HEK293 (cell line): Measurements from ENCODE around the gene TTC13.

Experiments used
- KLF7 ChIP-seq: fragments of 450-650 bp; formaldehyde crosslinking; IDR thresholded peaks from 2 replicates; pipeline ENCODE4 v1.5.1; 2016; ENCODE audit warnings: missing biosample characterization, missing genetic modification characterization, borderline replicate concordance
- KLF8 ChIP-seq: fragments of 450-650 bp; formaldehyde crosslinking; IDR thresholded peaks from 2 replicates; pipeline ENCODE4 v1.5.1; 2016; ENCODE audit warnings: missing biosample characterization, missing genetic modification characterization
- KLF9 ChIP-seq: fragments of 450-650 bp; formaldehyde crosslinking; IDR thresholded peaks from 2 replicates; pipeline ENCODE4 v1.5.1; 2016; ENCODE audit warnings: missing biosample characterization, missing genetic modification characterization, low read depth
- SP3 ChIP-seq: fragments of 450-650 bp; formaldehyde crosslinking; IDR thresholded peaks from 2 replicates; pipeline ENCODE4 v1.5.1; 2016; ENCODE audit warnings: missing biosample characterization, missing genetic modification characterization
- YY2 ChIP-seq: fragments of 450-650 bp; formaldehyde crosslinking; IDR thresholded peaks from 2 replicates; pipeline ENCODE4 v1.5.1; 2016; ENCODE audit warnings: missing biosample characterization, missing genetic modification characterization
- ZBTB20 ChIP-seq: fragments of 450-650 bp; formaldehyde crosslinking; IDR thresholded peaks from 2 replicates; pipeline ENCODE4 v1.5.1; 2016; ENCODE audit warnings: missing biosample characterization, missing genetic modification characterization
- ZNF121 ChIP-seq: fragments of 450-650 bp; formaldehyde crosslinking; IDR thresholded peaks from 2 replicates; pipeline ENCODE4 v1.5.1; 2016; ENCODE audit warnings: missing biosample characterization, missing genetic modification characterization
- ZNF341 ChIP-seq: fragments of 450-650 bp; formaldehyde crosslinking; IDR thresholded peaks from 2 replicates; pipeline ENCODE4; 2016; ENCODE audit warnings: low read depth, missing biosample characterization, missing genetic modification characterization
- ZNF423 ChIP-seq: fragments of 450-650 bp; formaldehyde crosslinking; IDR thresholded peaks from 2 replicates; pipeline ENCODE4 v1.5.1; 2016; ENCODE audit warnings: missing biosample characterization, missing genetic modification characterization
- ZNF48 ChIP-seq: fragments of 450-650 bp; formaldehyde crosslinking; IDR thresholded peaks from 2 replicates; pipeline ENCODE4 v1.5.1; 2016; ENCODE audit warnings: missing biosample characterization, missing genetic modification characterization
- ZNF654 ChIP-seq: fragments of 450-650 bp; formaldehyde crosslinking; IDR thresholded peaks from 2 replicates; pipeline ENCODE4 v1.5.1; 2016; ENCODE audit warnings: low read depth, missing biosample characterization, missing genetic modification characterization
- ZNF677 ChIP-seq: fragments of 450-650 bp; IDR thresholded peaks from 2 replicates; pipeline ENCODE4 v1.5.0; 2018; ENCODE audit warnings: missing biosample characterization, mild to moderate bottlenecking, missing genetic modification characterization, moderate library complexity
- ZNF701 ChIP-seq: fragments of 450-650 bp; formaldehyde crosslinking; IDR thresholded peaks from 2 replicates; pipeline ENCODE4 v1.5.1; 2016; ENCODE audit warnings: missing biosample characterization, missing genetic modification characterization
- ZNF785 ChIP-seq: fragments of 450-650 bp; formaldehyde crosslinking; IDR thresholded peaks from 2 replicates; pipeline ENCODE4 v1.5.1; 2016; ENCODE audit warnings: missing biosample characterization, missing genetic modification characterization
- ZNF792 ChIP-seq: fragments of 450-650 bp; formaldehyde crosslinking; IDR thresholded peaks from 2 replicates; pipeline ENCODE4 v1.5.1; 2016; ENCODE audit warnings: missing biosample characterization, missing genetic modification characterization
- ZSCAN16 ChIP-seq: fragments of 450-650 bp; formaldehyde crosslinking; IDR thresholded peaks from 2 replicates; pipeline ENCODE4 v1.5.1; 2016; ENCODE audit warnings: missing biosample characterization, missing genetic modification characterization
- ZSCAN30 ChIP-seq: fragments of 450-650 bp; IDR thresholded peaks from 2 replicates; pipeline ENCODE4 v1.5.1; 2018; ENCODE audit warnings: missing biosample characterization, mild to moderate bottlenecking, missing genetic modification characterization, moderate library complexity
- TF ChIP-seq, protein P1 (sequence below): fragments of 450-650 bp; formaldehyde crosslinking; optimal IDR thresholded peaks from 2 replicates; pipeline ENCODE3; 2016; ENCODE audit warnings: missing biosample characterization, mild to moderate bottlenecking, missing genetic modification characterization
- TF ChIP-seq, protein P2 (sequence below): fragments of 450-650 bp; formaldehyde crosslinking; IDR thresholded peaks from 2 replicates; pipeline ENCODE4 v1.5.1; 2017; ENCODE audit warnings: missing biosample characterization, missing genetic modification characterization
- TF ChIP-seq, protein P3 (sequence below): fragments of 450-650 bp; formaldehyde crosslinking; IDR thresholded peaks from 2 replicates; pipeline ENCODE4 v1.5.1; 2017; ENCODE audit warnings: missing biosample characterization, missing genetic modification characterization
- TF ChIP-seq, protein P4 (sequence below): IDR thresholded peaks from 2 replicates; pipeline ENCODE4 v1.6.1; 2011; ENCODE audit warnings: mild to moderate bottlenecking, low read depth, low read length, borderline replicate concordance
- TF ChIP-seq, protein P5 (sequence below): fragments of 450-650 bp; IDR thresholded peaks from 2 replicates; pipeline ENCODE4 v1.5.1; 2018; ENCODE audit warnings: missing biosample characterization, missing genetic modification characterization
- TF ChIP-seq, protein P6 (sequence below): fragments of 450-650 bp; IDR thresholded peaks from 2 replicates; pipeline ENCODE4 v1.5.1; 2018; ENCODE audit warnings: missing biosample characterization, mild to moderate bottlenecking, missing genetic modification characterization
- TF ChIP-seq, protein P7 (sequence below): fragments of 450-650 bp; formaldehyde crosslinking; IDR thresholded peaks from 2 replicates; pipeline ENCODE4 v1.5.1; 2016; ENCODE audit warnings: missing biosample characterization, missing genetic modification characterization, borderline replicate concordance
- TF ChIP-seq, protein P8 (sequence below): fragments of 450-650 bp; formaldehyde crosslinking; IDR thresholded peaks from 2 replicates; pipeline ENCODE4 v1.5.1; 2016; ENCODE audit warnings: missing biosample characterization, missing genetic modification characterization
- TF ChIP-seq, protein P9 (sequence below): fragments of 450-650 bp; formaldehyde crosslinking; IDR thresholded peaks from 2 replicates; pipeline ENCODE4 v1.5.1; 2017; ENCODE audit warnings: missing biosample characterization, missing genetic modification characterization

The TTC13 gene

DNA sequence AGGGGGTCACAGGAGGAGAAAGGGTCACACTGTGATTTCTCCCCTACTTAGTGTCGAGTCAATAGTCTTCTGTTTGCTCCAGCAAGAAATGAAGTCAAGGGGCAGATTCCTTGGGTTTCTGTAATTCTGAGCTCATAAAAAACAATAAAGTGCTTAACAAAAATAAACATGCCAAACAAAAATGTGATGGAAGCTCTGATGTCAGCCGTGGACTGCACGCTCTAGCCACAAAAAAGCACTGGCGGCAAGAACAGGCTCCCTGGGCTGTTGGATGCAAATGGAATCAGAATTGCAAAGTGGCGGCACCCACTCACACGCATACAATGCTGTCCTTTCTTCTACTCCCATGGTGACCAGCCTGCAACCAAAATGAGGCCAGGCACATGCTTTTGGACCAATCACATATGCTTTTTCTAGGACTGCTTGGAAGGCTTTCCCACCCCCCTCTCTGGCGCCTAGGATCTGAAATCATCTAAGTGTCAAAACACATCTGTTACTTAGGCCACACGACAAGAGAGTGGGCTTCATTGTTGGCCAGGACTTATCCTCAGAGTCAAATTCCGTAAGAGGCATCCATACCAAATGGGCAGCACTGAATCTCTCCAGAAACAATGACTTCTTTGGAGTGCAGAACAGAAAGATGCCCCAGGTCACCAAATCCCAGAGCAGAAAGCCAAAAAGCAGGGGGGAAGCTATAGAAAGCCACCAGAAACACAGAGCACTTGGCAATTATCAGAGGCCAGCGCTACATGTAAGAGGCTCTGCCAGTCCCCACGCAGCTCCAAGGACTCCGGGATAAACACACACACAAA is 119.5 kb downstream of the TTC13 start (continued):
- TF ChIP-seq KLF7 (tag by site-specific recombination), result no peak
- no peak for TF ChIP-seq ZNF121
- TF ChIP-seq ZNF792 (tag by site-specific recombination), result no peak
- TF ChIP-seq SP3 (tag by site-specific recombination), result no peak
- TF ChIP-seq, protein P1, sequence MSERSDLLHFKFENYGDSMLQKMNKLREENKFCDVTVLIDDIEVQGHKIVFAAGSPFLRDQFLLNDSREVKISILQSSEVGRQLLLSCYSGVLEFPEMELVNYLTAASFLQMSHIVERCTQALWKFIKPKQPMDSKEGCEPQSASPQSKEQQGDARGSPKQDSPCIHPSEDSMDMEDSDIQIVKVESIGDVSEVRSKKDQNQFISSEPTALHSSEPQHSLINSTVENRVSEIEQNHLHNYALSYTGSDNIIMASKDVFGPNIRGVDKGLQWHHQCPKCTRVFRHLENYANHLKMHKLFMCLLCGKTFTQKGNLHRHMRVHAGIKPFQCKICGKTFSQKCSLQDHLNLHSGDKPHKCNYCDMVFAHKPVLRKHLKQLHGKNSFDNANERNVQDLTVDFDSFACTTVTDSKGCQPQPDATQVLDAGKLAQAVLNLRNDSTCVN, result no peak
- no peak for TF ChIP-seq ZSCAN30
- TF ChIP-seq ZSCAN16 (tag by site-specific recombination), result no peak
- no peak for TF ChIP-seq ZNF423
- no peak for TF ChIP-seq KLF8 (tag by site-specific recombination)
- no peak for TF ChIP-seq ZNF341 (tag by site-specific recombination)
- no peak for TF ChIP-seq ZNF785 (tag by site-specific recombination)
- TF ChIP-seq, protein P2, sequence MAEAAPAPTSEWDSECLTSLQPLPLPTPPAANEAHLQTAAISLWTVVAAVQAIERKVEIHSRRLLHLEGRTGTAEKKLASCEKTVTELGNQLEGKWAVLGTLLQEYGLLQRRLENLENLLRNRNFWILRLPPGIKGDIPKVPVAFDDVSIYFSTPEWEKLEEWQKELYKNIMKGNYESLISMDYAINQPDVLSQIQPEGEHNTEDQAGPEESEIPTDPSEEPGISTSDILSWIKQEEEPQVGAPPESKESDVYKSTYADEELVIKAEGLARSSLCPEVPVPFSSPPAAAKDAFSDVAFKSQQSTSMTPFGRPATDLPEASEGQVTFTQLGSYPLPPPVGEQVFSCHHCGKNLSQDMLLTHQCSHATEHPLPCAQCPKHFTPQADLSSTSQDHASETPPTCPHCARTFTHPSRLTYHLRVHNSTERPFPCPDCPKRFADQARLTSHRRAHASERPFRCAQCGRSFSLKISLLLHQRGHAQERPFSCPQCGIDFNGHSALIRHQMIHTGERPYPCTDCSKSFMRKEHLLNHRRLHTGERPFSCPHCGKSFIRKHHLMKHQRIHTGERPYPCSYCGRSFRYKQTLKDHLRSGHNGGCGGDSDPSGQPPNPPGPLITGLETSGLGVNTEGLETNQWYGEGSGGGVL, result no peak
- TF ChIP-seq ZNF48 (tag by site-specific recombination), result no peak
- TF ChIP-seq ZNF677, result no peak
- TF ChIP-seq, protein P3, sequence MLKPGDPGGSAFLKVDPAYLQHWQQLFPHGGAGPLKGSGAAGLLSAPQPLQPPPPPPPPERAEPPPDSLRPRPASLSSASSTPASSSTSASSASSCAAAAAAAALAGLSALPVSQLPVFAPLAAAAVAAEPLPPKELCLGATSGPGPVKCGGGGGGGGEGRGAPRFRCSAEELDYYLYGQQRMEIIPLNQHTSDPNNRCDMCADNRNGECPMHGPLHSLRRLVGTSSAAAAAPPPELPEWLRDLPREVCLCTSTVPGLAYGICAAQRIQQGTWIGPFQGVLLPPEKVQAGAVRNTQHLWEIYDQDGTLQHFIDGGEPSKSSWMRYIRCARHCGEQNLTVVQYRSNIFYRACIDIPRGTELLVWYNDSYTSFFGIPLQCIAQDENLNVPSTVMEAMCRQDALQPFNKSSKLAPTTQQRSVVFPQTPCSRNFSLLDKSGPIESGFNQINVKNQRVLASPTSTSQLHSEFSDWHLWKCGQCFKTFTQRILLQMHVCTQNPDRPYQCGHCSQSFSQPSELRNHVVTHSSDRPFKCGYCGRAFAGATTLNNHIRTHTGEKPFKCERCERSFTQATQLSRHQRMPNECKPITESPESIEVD (tag by site-specific recombination), result peak; percentile 90
- TF ChIP-seq, protein P4, sequence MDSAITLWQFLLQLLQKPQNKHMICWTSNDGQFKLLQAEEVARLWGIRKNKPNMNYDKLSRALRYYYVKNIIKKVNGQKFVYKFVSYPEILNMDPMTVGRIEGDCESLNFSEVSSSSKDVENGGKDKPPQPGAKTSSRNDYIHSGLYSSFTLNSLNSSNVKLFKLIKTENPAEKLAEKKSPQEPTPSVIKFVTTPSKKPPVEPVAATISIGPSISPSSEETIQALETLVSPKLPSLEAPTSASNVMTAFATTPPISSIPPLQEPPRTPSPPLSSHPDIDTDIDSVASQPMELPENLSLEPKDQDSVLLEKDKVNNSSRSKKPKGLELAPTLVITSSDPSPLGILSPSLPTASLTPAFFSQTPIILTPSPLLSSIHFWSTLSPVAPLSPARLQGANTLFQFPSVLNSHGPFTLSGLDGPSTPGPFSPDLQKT, result no peak
- TF ChIP-seq, protein P5, sequence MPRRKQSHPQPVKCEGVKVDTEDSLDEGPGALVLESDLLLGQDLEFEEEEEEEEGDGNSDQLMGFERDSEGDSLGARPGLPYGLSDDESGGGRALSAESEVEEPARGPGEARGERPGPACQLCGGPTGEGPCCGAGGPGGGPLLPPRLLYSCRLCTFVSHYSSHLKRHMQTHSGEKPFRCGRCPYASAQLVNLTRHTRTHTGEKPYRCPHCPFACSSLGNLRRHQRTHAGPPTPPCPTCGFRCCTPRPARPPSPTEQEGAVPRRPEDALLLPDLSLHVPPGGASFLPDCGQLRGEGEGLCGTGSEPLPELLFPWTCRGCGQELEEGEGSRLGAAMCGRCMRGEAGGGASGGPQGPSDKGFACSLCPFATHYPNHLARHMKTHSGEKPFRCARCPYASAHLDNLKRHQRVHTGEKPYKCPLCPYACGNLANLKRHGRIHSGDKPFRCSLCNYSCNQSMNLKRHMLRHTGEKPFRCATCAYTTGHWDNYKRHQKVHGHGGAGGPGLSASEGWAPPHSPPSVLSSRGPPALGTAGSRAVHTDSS, result no peak
- TF ChIP-seq ZBTB20, result no peak
- TF ChIP-seq, protein P6, sequence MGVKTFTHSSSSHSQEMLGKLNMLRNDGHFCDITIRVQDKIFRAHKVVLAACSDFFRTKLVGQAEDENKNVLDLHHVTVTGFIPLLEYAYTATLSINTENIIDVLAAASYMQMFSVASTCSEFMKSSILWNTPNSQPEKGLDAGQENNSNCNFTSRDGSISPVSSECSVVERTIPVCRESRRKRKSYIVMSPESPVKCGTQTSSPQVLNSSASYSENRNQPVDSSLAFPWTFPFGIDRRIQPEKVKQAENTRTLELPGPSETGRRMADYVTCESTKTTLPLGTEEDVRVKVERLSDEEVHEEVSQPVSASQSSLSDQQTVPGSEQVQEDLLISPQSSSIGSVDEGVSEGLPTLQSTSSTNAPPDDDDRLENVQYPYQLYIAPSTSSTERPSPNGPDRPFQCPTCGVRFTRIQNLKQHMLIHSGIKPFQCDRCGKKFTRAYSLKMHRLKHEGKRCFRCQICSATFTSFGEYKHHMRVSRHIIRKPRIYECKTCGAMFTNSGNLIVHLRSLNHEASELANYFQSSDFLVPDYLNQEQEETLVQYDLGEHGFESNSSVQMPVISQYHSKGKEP (tag by site-specific recombination), result 0 out of 2 replicates have a peak, but pooled peaks have one; percentile 4
- TF ChIP-seq, protein P7, sequence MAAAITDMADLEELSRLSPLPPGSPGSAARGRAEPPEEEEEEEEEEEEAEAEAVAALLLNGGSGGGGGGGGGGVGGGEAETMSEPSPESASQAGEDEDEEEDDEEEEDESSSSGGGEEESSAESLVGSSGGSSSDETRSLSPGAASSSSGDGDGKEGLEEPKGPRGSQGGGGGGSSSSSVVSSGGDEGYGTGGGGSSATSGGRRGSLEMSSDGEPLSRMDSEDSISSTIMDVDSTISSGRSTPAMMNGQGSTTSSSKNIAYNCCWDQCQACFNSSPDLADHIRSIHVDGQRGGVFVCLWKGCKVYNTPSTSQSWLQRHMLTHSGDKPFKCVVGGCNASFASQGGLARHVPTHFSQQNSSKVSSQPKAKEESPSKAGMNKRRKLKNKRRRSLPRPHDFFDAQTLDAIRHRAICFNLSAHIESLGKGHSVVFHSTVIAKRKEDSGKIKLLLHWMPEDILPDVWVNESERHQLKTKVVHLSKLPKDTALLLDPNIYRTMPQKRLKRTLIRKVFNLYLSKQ (tag by site-specific recombination), result no peak
- TF ChIP-seq, protein P8, sequence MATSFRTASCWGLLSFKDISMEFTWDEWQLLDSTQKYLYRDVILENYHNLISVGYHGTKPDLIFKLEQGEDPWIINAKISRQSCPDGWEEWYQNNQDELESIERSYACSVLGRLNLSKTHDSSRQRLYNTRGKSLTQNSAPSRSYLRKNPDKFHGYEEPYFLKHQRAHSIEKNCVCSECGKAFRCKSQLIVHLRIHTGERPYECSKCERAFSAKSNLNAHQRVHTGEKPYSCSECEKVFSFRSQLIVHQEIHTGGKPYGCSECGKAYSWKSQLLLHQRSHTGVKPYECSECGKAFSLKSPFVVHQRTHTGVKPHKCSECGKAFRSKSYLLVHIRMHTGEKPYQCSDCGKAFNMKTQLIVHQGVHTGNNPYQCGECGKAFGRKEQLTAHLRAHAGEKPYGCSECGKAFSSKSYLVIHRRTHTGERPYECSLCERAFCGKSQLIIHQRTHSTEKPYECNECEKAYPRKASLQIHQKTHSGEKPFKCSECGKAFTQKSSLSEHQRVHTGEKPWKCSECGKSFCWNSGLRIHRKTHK (tag by site-specific recombination), result no peak
- TF ChIP-seq KLF9 (tag by site-specific recombination), result no peak
- TF ChIP-seq ZNF701 (tag by site-specific recombination), result no peak
- TF ChIP-seq, protein P9, sequence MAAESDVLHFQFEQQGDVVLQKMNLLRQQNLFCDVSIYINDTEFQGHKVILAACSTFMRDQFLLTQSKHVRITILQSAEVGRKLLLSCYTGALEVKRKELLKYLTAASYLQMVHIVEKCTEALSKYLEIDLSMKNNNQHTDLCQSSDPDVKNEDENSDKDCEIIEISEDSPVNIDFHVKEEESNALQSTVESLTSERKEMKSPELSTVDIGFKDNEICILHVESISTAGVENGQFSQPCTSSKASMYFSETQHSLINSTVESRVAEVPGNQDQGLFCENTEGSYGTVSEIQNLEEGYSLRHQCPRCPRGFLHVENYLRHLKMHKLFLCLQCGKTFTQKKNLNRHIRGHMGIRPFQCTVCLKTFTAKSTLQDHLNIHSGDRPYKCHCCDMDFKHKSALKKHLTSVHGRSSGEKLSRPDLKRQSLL (tag by site-specific recombination), result no peak
- 0 out of 2 replicates have a peak, but pooled peaks have one; percentile 56 for TF ChIP-seq YY2 (tag by site-specific recombination)
- no peak for TF ChIP-seq ZNF654 (tag by site-specific recombination)
